ENCODE measurements around the gene ITGB8.

ITGB8 gene

DNA sequence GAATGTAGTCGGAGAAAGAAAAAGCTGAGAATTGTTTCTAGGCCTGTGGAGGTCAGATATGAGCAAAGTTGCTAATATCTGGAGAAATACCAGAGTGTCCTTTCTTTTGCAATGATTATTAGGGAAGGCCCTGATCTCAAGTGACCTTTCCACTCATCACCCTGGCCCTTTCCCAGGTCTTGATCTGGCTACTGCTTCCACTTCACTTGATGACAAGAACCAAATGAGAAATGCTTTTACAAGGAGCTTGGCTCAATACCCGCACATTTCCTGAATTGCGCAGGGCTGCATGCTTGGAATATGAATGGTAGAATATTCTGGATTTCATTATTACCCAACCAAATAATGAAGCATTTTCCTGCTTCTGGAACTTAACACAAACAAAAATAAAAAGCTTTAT lies 104.6 kb downstream of the ITGB8 start:
- FAIRE-seq: no peak

DNA sequence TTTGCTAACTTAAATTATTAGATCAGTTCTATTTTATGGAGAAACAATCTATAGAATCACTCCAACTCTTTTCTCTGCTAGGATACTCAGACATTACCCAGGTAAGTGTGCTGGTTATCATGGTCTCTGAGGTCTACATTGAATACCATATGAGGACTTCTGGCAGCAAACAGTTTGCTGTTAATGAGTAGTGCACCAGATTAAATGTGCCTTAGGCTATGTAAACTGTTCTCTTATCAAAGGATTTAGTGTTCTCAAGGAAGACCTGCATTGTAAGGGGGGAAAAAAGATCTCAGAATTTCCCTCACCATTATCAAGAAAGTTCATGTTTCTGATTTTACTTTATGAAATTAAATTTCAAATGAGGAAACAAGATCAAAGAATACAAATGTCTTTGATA lies 107.5 kb downstream of the ITGB8 start:
- no peak for FAIRE-seq

- no peak for FAIRE-seq
Measured at GRCh38 chr7:20438694-20439376, 108.1 kb downstream of the ITGB8 start.

DNA sequence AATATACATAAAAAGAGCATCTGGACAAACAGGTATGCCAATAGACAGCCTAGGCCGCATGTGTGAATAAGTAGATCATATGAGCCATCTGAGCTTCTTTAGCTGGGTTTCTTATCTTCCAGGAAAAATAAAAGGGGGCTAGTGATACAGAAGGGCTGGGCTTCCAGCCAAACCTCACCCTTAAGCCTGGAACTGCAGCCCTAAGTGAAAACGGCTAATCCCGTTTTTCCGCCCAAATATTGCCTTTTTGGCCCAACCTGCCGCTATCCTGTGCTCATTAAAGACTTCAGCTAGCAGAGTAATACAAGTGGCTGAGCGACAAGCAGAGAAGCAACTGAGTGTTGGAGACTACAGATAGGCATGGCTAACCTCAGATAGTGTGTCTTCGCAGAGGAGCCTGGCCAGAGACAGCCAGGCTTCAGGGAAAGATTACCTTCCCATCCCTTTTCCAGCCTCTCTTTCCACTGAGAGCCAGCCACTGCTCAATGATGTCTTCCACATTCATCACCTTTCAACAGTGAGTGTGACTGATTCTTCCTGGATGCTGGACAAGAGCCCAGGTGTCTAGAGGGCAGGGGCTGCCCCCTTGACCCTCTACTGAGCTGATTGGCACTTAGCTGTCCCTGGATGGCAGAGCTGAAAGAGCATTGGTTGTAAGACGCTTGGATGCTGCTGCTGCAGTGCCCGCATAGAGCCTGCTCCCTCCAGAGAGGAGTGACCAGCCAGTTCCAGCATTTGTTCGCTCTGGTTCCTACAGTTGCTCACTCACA lies 108.9 kb downstream of the ITGB8 start:
- FAIRE-seq: no peak

GRCh38 chr7:20440472-20441105 lies 109.9 kb downstream of the ITGB8 start:
- no peak for FAIRE-seq

- no peak for FAIRE-seq
Measured at GRCh38 chr7:20441346-20441745, 110.6 kb downstream of the ITGB8 start.

GRCh38 chr7:20441991-20442441 lies 111.3 kb downstream of the ITGB8 start:
- FAIRE-seq: no peak

- no peak for FAIRE-seq
Measured at GRCh38 chr7:20442951-20443350, 112.3 kb downstream of the ITGB8 start.

GRCh38 chr7:20444030-20444800 lies 113.5 kb downstream of the ITGB8 start:
- FAIRE-seq: no peak

- no peak for FAIRE-seq
Measured at GRCh38 chr7:20447021-20447650, 116.4 kb downstream of the ITGB8 start.

GRCh38 chr7:20449176-20449575 lies 118.5 kb downstream of the ITGB8 start:
- FAIRE-seq: no peak

GRCh38 chr7:20450536-20450935 lies 119.8 kb downstream of the ITGB8 start:
- FAIRE-seq: no peak

DNA sequence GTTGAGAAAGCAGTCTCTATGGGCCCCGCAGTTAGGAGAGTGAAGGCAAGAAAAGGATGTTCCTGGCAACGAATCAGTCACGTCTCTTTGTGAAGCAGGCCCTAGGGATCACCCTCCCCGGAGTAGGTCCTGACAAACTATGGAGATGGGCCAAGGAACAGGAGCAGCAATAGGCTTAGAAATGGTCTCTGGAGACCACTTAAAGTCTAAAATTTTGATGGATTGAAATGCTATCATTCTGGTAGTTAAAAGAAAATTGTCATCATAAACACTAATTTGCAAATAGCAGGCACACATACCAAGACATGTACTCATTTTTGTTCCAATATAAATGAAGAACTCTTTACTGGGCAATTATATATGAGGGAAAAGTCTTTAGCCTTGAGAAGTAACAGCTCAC lies 123.5 kb downstream of the ITGB8 start:
- FAIRE-seq: no peak

DNA sequence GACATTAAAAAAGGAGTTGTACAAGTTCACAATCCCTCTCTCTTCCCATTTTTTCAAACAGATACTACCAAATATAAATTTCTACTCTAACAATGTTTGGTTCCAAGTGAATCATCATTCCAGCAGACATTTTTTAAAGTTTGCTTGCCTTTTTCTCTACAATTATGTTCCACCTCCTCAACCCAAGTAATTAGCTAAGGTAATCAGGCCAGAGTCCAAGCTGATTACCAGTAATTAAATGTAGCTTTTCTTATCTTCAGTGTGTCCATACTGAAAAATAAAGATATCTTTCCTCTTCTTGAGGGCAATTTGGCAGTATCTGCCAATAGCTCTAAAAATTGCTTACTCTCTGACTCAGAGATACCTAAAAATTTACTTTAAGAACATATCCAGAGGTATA lies 126.0 kb downstream of the ITGB8 start:
- FAIRE-seq: no peak

GRCh38 chr7:20458521-20458920 lies 127.8 kb downstream of the ITGB8 start:
- FAIRE-seq: no peak

DNA sequence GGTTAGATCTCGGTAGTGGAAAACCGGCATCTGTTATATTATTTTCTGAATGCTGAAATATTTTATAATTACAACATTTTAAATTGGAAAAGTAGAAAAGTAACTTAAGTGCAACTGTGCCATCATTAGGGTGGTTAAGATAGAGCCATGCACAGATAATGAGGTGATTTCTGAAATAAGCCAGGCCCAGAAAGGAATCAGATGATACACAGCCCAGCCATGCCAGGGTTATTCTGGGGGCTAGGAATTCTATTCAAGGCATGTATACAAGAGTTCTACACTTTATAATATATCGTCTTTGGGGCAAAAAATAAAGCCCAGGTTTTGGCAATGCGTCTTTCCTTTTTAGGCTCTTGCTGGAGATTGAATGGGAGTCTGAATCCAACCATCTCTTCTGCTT lies 128.7 kb downstream of the ITGB8 start:
- no peak for FAIRE-seq

DNA sequence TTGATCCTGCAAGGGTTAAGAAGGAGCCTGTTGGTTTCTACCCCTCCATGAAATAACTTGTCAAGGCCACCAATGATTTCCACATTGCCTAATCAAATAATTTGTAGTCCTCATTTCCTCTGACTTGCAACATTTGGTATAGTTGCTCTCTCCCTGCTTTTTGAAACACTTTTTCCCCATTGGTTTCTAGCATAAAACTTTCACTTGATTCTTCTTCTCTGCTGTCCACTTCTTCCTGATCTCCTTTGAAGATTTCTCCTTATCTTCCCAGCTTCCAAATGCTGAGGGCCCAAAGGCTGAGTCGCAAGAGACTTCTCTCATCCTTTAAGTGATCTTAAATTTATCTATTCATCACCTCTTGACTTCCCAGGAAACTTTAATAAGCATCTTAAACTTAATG lies 134.2 kb downstream of the ITGB8 start:
- no peak for FAIRE-seq

All from A204.1 (cell line).